Thoracic aorta (tissue), 2 donors: Measurements from ENCODE around the gene ENOX1. TPM values are rescaled to one million over a fixed set of nuclear protein-coding genes. Genes with fewer than 3 reads are reported as not detected.

ENCODE experiments used
- ATAC-seq: fragments of 150-250 bp; one replicate; pipeline ENCODE4 v1.8.0; 2017; ENCODE audit warnings: low read depth; ENCODE audit not compliant: insufficient number of reproducible peaks, low FRiP score
- DNase-seq: peaks from one replicate; pipeline ENCODE4 v3.0.0-alpha.2; 2020; ENCODE audit warnings: low spot score
- H3K27ac ChIP-seq, 2 donors: fragments of 200-600 bp; sonication (generic); 1 replicate in 1 of 2; 2 replicates in 1 of 2; pipeline ENCODE4 v1.5.1; 2016; ENCODE audit warnings: mild to moderate bottlenecking in 2 of 2, moderate library complexity in 2 of 2
- H3K27me3 ChIP-seq: fragments of 200-600 bp; sonication (generic); replicated peaks from 2 replicates; pipeline ENCODE4 v1.6.0; 2016; ENCODE audit warnings: mild to moderate bottlenecking; ENCODE audit not compliant: insufficient read depth
- H3K36me3 ChIP-seq: fragments of 200-600 bp; sonication (generic); one replicate; pipeline ENCODE4 v1.5.1; 2016
- H3K4me1 ChIP-seq, 2 donors: fragments of 200-600 bp; sonication (generic); 1 replicate in 1 of 2; 2 replicates in 1 of 2; pipeline versions ENCODE4 v1.5.1 to v1.6.0; 2016; ENCODE audit warnings: low read depth in 2 of 2, mild to moderate bottlenecking in 1 of 2; ENCODE audit not compliant: control insufficient read depth in 1 of 2
- H3K4me3 ChIP-seq: fragments of 200-600 bp; sonication (generic); 2 replicates; pipeline ENCODE4 v1.5.1; 2016; ENCODE audit warnings: mild to moderate bottlenecking
- H3K9me3 ChIP-seq: fragments of 200-600 bp; sonication (generic); 2 replicates; pipeline ENCODE4 v1.5.1; 2016
- CTCF ChIP-seq: fragments of 200-600 bp; sonication (generic); IDR thresholded peaks from one replicate; pipeline ENCODE4 v1.5.1; 2019; ENCODE audit warnings: antibody characterized with exemption
- total RNA-seq, 2 donors: library from RNA; depleted of rRNA; stranded (reverse); fragments of >200 nt; gene quantifications; one replicate each; pipeline versions ENCODE4 v1.1.0 to v1.2.3, GENCODE V29; 2016

ENOX1 gene
- total RNA-seq, 2 donors from 2014 or later, result 0.41 to 2.3 TPM

GRCh38 chr13:43544631-43545030 lies 242.1 kb downstream of the ENOX1 start:
- Histone ChIP-seq H3K9me3 (no peaks in the 10 kb centered on the region), H3K36me3 (no peaks in the 10 kb centered on the region), H3K4me1 (peaks cover 18 to 39% of the 10 kb centered on the region in 2 donors), H3K27ac (no peak overlapping the region), H3K27me3 (no peaks in the 10 kb centered on the region), H3K4me3 (no peak overlapping the region)
- ATAC-seq (no peak), DNase-seq (no peak)
- no peak for TF ChIP-seq CTCF

- TF ChIP-seq CTCF, result no peak
- no peak overlapping the region for H3K4me3 ChIP-seq
- H3K9me3 ChIP-seq, result peaks cover 2% of the 10 kb centered on the region
- H3K27me3 ChIP-seq, result no peaks in the 10 kb centered on the region
- H3K36me3 ChIP-seq, result no peaks in the 10 kb centered on the region
- H3K27ac ChIP-seq, result no peak overlapping the region
- no peak for DNase-seq
- H3K4me1 ChIP-seq, result peaks cover 18 to 39% of the 10 kb centered on the region in 2 donors
- no peak for ATAC-seq
Observed at GRCh38 chr13:43544011-43544410, 242.8 kb downstream of the ENOX1 start.

- no peak overlapping the region for H3K4me3 ChIP-seq
- peaks cover 6% of the 10 kb centered on the region for H3K9me3 ChIP-seq
- DNase-seq (no peak), ATAC-seq (no peak)
- peaks cover 18 to 39% of the 10 kb centered on the region in 2 donors for H3K4me1 ChIP-seq
- H3K27me3 ChIP-seq, result no peaks in the 10 kb centered on the region
- H3K27ac ChIP-seq, result no peak overlapping the region
- TF ChIP-seq CTCF, result no peak
- H3K36me3 ChIP-seq, result no peaks in the 10 kb centered on the region
Observed at GRCh38 chr13:43543331-43543730, 243.4 kb downstream of the ENOX1 start.

GRCh38 chr13:43537124-43537523 lies 249.6 kb downstream of the ENOX1 start:
- Histone ChIP-seq H3K27me3 (no peaks in the 10 kb centered on the region), H3K36me3 (no peaks in the 10 kb centered on the region), H3K9me3 (peaks cover 6% of the 10 kb centered on the region), H3K27ac (no peak overlapping the region), H3K4me3 (no peak overlapping the region), H3K4me1 (no peaks in the 10 kb centered on the region)
- ATAC-seq (no peak), DNase-seq (no peak)
- no peak for TF ChIP-seq CTCF

- no peak overlapping the region for H3K4me3 ChIP-seq
- TF ChIP-seq CTCF, result no peak
- H3K27me3 ChIP-seq, result no peaks in the 10 kb centered on the region
- ATAC-seq (no peak), DNase-seq (no peak)
- H3K9me3 ChIP-seq, result no peaks in the 10 kb centered on the region
- no peaks in the 10 kb centered on the region for H3K4me1 ChIP-seq
- H3K27ac ChIP-seq, result no peak overlapping the region
- no peaks in the 10 kb centered on the region for H3K36me3 ChIP-seq
Observed at GRCh38 chr13:43529796-43530195, 257.0 kb downstream of the ENOX1 start.
